Globus pallidus (tissue), 1 donor: ENCODE measurements around the gene SLC44A4.
"Not testable (repeated sequence)": the region's sequence is repeated elsewhere in the genome, so short reads cannot be mapped to it uniquely, and the experiment has no call there.

Source experiments
- DNase-seq: peaks from one replicate; pipeline ENCODE4 v3.0.0-alpha.2; 2015; ENCODE audit warnings: low spot score

Gene SLC44A4

GRCh38 chr6:31858707-31859106 is 20.1 kb downstream of the SLC44A4 start:
- no peak for DNase-seq

GRCh38 chr6:31857774-31858173 is 21.0 kb downstream of the SLC44A4 start:
- not testable (repeated sequence) for DNase-seq

GRCh38 chr6:31851980-31852718 is 26.6 kb downstream of the SLC44A4 start:
- not testable (repeated sequence) for DNase-seq

DNA sequence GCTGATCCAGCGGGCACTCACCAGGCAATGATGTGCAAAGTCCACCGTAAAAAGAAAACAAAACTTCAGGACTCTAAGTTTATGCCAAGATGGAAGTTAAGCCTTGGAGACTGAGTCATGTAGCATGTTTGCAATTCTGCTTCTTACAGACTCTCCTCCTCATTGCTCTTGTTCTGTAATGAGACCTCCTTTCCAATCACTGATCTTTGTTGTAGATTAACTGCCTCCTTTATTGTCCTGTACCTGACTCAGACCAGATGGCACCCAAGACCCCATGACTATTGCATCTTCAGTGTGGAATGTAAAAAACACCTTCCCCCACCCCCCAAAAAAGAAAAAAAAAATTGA is 27.3 kb downstream of the SLC44A4 start:
- no peak for DNase-seq

GRCh38 chr6:31850765-31851484 is 27.9 kb downstream of the SLC44A4 start:
- no peak for DNase-seq

GRCh38 chr6:31847276-31847978 is 31.4 kb downstream of the SLC44A4 start:
- no peak for DNase-seq

DNA sequence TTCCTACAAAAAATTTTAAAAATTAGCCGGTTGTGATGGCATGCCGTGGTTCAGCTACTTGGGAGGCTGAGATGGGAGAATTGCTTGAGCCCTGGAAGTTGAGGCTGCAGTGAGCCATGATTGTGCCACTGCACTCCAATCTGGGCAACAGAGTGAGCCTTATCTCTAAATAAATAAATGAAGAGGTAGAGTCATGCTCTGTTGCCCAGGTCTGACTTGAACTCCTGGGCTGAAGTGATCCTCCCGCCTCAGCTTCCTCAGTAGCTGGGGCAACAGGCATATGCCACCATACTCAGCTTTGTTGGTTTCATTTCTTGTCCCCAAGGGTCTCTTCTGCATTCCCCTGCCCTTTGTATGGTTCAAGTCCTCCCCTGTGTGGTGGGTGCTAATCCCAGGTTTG is 34.3 kb downstream of the SLC44A4 start:
- DNase-seq, result no peak

DNA sequence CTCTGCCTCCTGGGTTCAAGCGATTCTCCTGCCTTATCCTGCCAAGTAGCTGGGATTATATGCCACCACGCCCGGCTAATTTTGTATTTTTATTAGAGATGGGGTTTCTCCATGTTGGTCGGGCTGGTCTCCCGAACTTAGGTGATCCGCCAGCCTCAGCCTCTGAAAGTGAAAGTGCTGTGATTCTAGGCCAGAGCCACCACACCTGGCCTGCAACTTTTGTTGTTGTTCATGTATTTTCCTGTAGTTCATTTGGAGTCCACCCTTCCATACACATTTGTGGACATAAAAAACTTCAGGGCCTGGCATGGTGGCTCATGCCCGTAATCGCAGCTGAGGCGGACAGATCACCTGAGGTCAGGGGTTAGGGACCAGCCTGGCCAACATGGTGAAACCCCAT is 36.7 kb downstream of the SLC44A4 start:
- DNase-seq, result no peak

DNA sequence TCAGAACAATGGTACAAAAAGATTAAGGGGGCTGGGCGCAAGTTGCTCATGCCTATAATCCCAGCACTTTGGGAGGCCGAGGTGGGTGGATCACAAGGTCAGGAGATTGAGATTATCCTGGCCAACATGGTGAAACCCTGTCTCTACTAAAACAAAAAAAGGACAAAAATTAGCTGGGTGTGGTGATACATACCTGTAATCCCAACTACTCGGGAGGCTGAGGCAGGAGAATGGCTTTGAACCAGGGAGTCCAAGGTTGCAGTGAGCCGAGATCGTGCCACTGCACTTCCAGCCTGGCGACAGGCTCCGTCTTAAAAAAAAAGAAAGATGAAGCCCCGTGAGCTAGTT is 39.0 kb downstream of the SLC44A4 start:
- DNase-seq, result not testable (repeated sequence)

- DNase-seq, result no peak
Measured at GRCh38 chr6:31838968-31839367, 39.8 kb downstream of the SLC44A4 start.

DNA sequence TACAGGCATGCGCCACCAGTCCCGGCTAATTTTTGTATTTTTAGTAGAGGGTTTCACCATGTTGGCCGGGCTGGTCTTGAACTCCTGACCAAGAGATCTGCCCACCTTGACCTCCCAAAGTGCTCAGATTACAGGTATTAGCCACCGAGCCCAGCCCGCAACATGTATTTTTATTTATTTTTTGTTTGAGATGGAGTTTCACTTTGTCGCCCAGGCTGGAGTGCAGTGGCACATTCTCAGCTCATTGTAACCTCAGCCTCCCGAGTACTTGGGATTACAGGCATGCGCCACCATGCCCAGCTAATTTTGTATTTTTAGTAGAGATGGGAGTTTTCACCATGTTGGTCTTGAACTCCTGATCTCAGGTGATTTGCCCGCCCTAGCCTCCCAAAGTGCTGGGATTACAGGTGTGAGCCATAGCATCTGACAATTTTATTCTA is 40.7 kb downstream of the SLC44A4 start:
- not testable (repeated sequence) for DNase-seq

DNA sequence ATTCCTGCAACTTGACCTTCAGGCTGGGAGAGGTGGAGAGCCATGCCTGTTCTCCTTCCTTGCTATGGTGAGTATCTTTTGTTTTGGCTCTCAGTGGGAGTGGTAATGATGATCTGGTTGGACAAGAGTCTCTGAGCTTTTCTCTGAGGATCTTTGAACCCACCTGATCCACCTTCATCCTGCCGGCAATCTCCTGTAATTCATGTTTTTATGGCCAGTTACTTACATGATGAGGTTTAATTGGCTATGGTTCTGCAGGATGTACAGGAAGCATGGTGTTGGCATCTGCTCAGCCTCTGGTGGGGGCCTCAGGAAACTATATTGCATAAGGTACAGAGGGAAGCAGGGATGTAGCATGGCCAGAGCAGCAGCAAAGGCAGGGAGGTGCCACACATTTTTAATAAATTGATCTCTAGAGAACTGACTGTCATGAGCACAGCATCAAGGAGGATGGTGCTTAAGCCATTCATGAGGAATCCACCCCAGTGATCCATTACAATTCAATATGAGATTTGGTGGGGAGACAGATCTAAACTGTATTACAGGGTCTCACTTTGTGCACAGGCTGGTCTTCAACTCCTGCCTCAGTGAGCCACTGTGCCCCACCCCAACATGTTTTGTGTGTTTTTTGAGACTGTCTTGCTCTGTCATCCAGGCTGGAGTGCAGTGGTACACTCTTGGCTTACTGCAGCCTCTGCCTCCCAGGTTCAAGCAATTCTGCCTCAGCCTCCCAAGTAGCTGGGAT is 41.3 kb downstream of the SLC44A4 start:
- DNase-seq, result no peak

- DNase-seq, result no peak
Measured at GRCh38 chr6:31836474-31837368, 42.1 kb downstream of the SLC44A4 start.

DNA sequence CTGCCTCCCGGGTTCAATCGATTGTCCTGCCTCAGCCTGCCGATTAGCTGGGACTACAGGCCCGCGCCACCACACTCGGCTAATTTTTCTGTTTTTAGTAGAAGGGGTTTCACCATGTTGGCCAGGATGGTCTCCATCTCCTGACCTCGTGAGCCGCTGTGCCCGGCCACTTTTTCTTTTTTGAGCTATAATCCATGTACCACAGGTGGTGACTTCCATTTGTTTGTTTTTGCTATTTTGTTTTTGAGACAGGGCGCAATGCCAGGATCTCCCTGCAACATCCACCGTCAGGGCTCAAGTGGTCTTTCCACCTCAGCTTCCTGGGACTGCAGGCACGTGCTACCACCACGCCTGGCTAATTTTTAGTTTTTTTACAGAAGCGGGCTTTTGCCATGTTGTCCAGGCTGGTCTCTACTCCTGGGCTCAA is 42.7 kb downstream of the SLC44A4 start:
- DNase-seq, result no peak

GRCh38 chr6:31834367-31835250 is 44.2 kb downstream of the SLC44A4 start:
- DNase-seq, result peak; percentile 91

DNA sequence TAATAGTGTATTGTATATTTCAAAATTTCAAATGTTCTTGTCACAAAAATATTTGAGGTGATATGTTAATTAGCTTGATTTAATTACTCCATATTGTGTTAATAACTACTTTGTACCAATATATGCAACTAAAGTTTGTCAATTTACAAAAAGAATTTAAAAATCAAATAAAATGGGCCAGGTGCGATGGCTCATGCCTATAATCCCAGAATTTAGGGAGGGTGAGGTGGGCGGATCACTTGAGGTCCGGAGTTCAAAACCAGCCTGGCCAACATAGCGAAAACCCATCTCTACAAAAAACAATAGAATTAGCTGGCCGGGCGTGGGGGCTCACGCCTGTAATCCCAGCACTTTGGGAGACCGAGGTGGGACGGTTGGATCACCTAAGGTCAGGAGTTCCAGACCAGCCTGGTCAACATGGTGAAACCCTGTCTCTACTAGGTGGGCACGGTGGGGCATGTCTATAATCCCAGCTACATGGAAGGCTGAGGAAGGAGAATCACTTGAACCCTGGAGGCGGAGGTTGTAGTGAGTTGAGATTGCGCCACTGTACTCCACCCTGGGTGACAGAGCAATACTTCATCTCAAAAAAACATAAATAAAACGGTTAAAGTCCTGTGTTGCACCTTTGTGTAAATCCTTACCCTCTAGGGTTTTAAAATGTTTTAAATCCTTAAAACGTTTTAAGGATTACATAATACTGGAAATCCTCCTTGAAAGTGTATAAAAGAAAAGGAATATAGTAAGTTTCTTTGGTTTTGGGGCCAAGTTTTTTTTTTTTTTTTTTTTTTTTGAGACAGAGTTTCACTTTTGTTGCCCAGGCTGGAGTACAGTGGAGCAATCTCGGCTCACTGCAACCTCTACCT is 47.2 kb downstream of the SLC44A4 start:
- no peak for DNase-seq

- peak; percentile 73 for DNase-seq
Measured at GRCh38 chr6:31830886-31831335, 47.9 kb downstream of the SLC44A4 start.

- DNase-seq, result peak; percentile 84
Measured at GRCh38 chr6:31829633-31830283, 49.0 kb downstream of the SLC44A4 start.
